Calu3 (cell line): ENCODE measurements around the gene GCAT. TPM values are rescaled to one million over a fixed set of nuclear protein-coding genes. Genes with fewer than 3 reads are reported as not detected.
"Not testable (repeated sequence)": the region's sequence is repeated elsewhere in the genome, so short reads cannot be mapped to it uniquely, and the experiment has no call there.

Source experiments
- BruUV-seq: library from RNA; stranded (reverse); fragments of 400-500 nt; replicated peaks from 2 replicates; lab custom pipeline; 2021; lab: Mats Ljungman, UMichigan
- CTCF ChIA-PET: fragments of 300-600 bp; sonication (Branson Sonifier 250); formaldehyde crosslinking; loops from one replicate; lab custom pipeline; 2022; ENCODE audit warnings: antibody characterized with exemption; lab: Charles Lee
- DNase-seq: peaks from one replicate; pipeline ENCODE4 v3.0.0; 2022
- H3K27ac Mint-ChIP-seq: one replicate; pipeline ENCODE4 v1.8.0; 2022; ENCODE audit warnings: mixed read lengths; ENCODE audit not compliant: unreplicated experiment
- H3K27me3 Mint-ChIP-seq: one replicate; pipeline ENCODE4 v1.8.0; 2022; ENCODE audit warnings: mixed read lengths; ENCODE audit not compliant: unreplicated experiment
- H3K36me3 Mint-ChIP-seq: one replicate; pipeline ENCODE4 v1.8.0; 2022; ENCODE audit warnings: mild to moderate bottlenecking, moderate library complexity, mixed read lengths; ENCODE audit not compliant: insufficient read depth, unreplicated experiment
- H3K4me1 Mint-ChIP-seq: one replicate; pipeline ENCODE4 v1.8.0; 2022; ENCODE audit warnings: mild to moderate bottlenecking, low read depth, mixed read lengths; ENCODE audit not compliant: unreplicated experiment
- H3K4me3 Mint-ChIP-seq: one replicate; pipeline ENCODE4 v1.8.0; 2022; ENCODE audit warnings: mild to moderate bottlenecking, low read depth, moderate library complexity, mixed read lengths; ENCODE audit not compliant: unreplicated experiment
- H3K9me3 Mint-ChIP-seq: one replicate; pipeline ENCODE4 v1.8.0; 2022; ENCODE audit warnings: low read depth, mixed read lengths; ENCODE audit not compliant: unreplicated experiment
- CTCF ChIP-seq: fragments of 200-600 bp; IDR thresholded peaks from one replicate; pipeline ENCODE4 v1.8.0; 2022; ENCODE audit warnings: antibody characterized with exemption; ENCODE audit not compliant: unreplicated experiment
- intact Hi-C: fragments of 100-400 bp; cut with micrococcal nuclease; formaldehyde crosslinking; loops from one replicate; pipeline ENCODE4 v1.10.0; 2022; ENCODE audit not compliant: unreplicated experiment
- total RNA-seq: library from RNA; stranded (reverse); gene quantifications from 2 replicates; pipeline ENCODE4 v1.2.3, GENCODE V29; 2022

The GCAT gene
- total RNA-seq, 1 experiment from 2014 or later, result 22.7 TPM

- no peaks in the 10 kb centered on the region for H3K27me3 Mint-ChIP-seq
- no peak for DNase-seq
- no peak overlapping the region for H3K4me3 Mint-ChIP-seq
- peak overlapping the region; percentile 54 for H3K27ac Mint-ChIP-seq
- H3K9me3 Mint-ChIP-seq, result no peaks in the 10 kb centered on the region
- no peaks in the 10 kb centered on the region for H3K36me3 Mint-ChIP-seq
- intact Hi-C loops, result loop anchor here (10.0 kb wide), 1 partner anchor 150 kb away; no protein-coding TSS in a partner anchor
- no peak for TF ChIP-seq CTCF
- CTCF ChIA-PET, result interaction anchor here (0.7 kb wide), 1 partner anchor 188 kb away, joined by 3 read pairs; no protein-coding TSS in a partner anchor
- peaks cover 12% of the 10 kb centered on the region for H3K4me1 Mint-ChIP-seq
- BruUV-seq, result no TSS peak
Measured at GRCh38 chr22:37794376-37794775, 13.4 kb upstream of the GCAT start.

- intact Hi-C loops, result loop anchor here (10.0 kb wide), 1 partner anchor 151 kb away; no protein-coding TSS in a partner anchor
- no peak for DNase-seq
- Mint-ChIP-seq H3K36me3 (no peaks in the 10 kb centered on the region), H3K4me3 (no peak overlapping the region), H3K27me3 (no peaks in the 10 kb centered on the region), H3K4me1 (peaks cover 12% of the 10 kb centered on the region), H3K9me3 (no peaks in the 10 kb centered on the region), H3K27ac (no peak overlapping the region)
- CTCF ChIA-PET, result no interaction called here
- no peak for TF ChIP-seq CTCF
- no TSS peak for BruUV-seq
Measured at GRCh38 chr22:37796079-37796478, 11.7 kb upstream of the GCAT start.

- H3K9me3 Mint-ChIP-seq, H3K27me3 Mint-ChIP-seq, CTCF ChIA-PET, H3K27ac Mint-ChIP-seq, H3K4me3 Mint-ChIP-seq, H3K36me3 Mint-ChIP-seq, DNase-seq, BruUV-seq, H3K4me1 Mint-ChIP-seq: not testable (repeated sequence)
- intact Hi-C loops, result loop anchor here (10.0 kb wide), 1 partner anchor 152 kb away; no protein-coding TSS in a partner anchor
Measured at GRCh38 chr22:37797259-37797658, 10.5 kb upstream of the GCAT start.

- TF ChIP-seq CTCF, result no peak
- H3K27me3 Mint-ChIP-seq, result no peaks in the 10 kb centered on the region
- intact Hi-C loops, result loop anchor here (10.0 kb wide), 1 partner anchor 153 kb away; no protein-coding TSS in a partner anchor
- peaks cover 12% of the 10 kb centered on the region for H3K36me3 Mint-ChIP-seq
- no peak overlapping the region for H3K27ac Mint-ChIP-seq
- no peaks in the 10 kb centered on the region for H3K9me3 Mint-ChIP-seq
- H3K4me1 Mint-ChIP-seq, result peaks cover 6% of the 10 kb centered on the region
- CTCF ChIA-PET, result no interaction called here
- H3K4me3 Mint-ChIP-seq, result no peak overlapping the region
- no TSS peak for BruUV-seq
- no peak for DNase-seq
Measured at GRCh38 chr22:37797874-37798500, 9.7 kb upstream of the GCAT start.

GRCh38 chr22:37799979-37800378 is 7.8 kb upstream of the GCAT start:
- intact Hi-C loops, result loop anchor here (10.0 kb wide), 1 partner anchor 155 kb away; no protein-coding TSS in a partner anchor
- H3K4me1 Mint-ChIP-seq, H3K4me3 Mint-ChIP-seq, DNase-seq, H3K27me3 Mint-ChIP-seq, BruUV-seq, CTCF ChIA-PET, H3K9me3 Mint-ChIP-seq, H3K27ac Mint-ChIP-seq: not testable (repeated sequence)
- peaks cover 25% of the 10 kb centered on the region for H3K36me3 Mint-ChIP-seq
